A549 (cell line): ENCODE measurements around the gene HSD3B7. TPM values are rescaled to one million over a fixed set of nuclear protein-coding genes. Genes with fewer than 3 reads are reported as not detected.

Experiments
- ATAC-seq, 2 experiments: fragments of 200-7000 bp in 1 of 2; fragments of >200 bp in 1 of 2; cut with Nextera tagmentation in 1 of 2; cut with Tn5 transposase in 1 of 2; 3 replicates each; pipeline versions ENCODE4 v1.8.0 to v1.9.1; 2018 to 2020; ENCODE audit warnings: mild to moderate bottlenecking in 1 of 2, moderate library complexity in 1 of 2
- CTCF ChIA-PET: fragments of 300-600 bp; sonication (Branson Sonifier 250); formaldehyde crosslinking; extraction: SDS; loops from one replicate; lab custom pipeline; 2021; ENCODE audit warnings: antibody characterized with exemption, inconsistent platforms; lab: Yijun Ruan, JAX
- POLR2A ChIA-PET: fragments of 350-600 bp; formaldehyde crosslinking; extraction: SDS; loops from one replicate; lab custom pipeline; 2021; ENCODE audit warnings: antibody characterized with exemption, inconsistent platforms; lab: Yijun Ruan, JAX
- DNase-seq, 2 experiments: peaks; one replicate each; pipeline versions ENCODE4 v3.0.0 to v3.0.0-alpha.2; 2011 to 2016; ENCODE audit warnings: low read depth in 1 of 2, low spot score in 1 of 2
- FAIRE-seq: peaks from 2 replicates; lab custom pipeline; 2011; peaks lifted over from hg19 to GRCh38; lab: Jason Lieb, UNC
- H3K27ac ChIP-seq, 2 experiments: fragments of >200 bp; sonication (Bioruptor Twin); formaldehyde crosslinking; 3 replicates each; pipeline ENCODE4 v1.5.1; 2016 to 2017
- H3K4me1 ChIP-seq: fragments of >200 bp; sonication (Bioruptor Twin); formaldehyde crosslinking; 3 replicates; pipeline ENCODE4 v1.6.1; 2016
- H3K4me2 ChIP-seq: fragments of >200 bp; sonication (Bioruptor Twin); formaldehyde crosslinking; 3 replicates; pipeline ENCODE4 v1.6.1; 2016
- H3K4me3 ChIP-seq: fragments of >200 bp; sonication (Bioruptor Twin); formaldehyde crosslinking; 3 replicates; pipeline ENCODE4 v1.5.1; 2016
- H3K9me3 ChIP-seq: fragments of >200 bp; sonication (Bioruptor Twin); formaldehyde crosslinking; 3 replicates; pipeline ENCODE4 v1.6.1; 2016
- CBX2 ChIP-seq: fragments of 200-600 bp; sonication (generic); IDR thresholded peaks from 2 replicates; pipeline ENCODE4 v1.6.1; 2016; ENCODE audit warnings: low read depth, mild to moderate bottlenecking, borderline replicate concordance
- CBX8 ChIP-seq: fragments of 200-600 bp; sonication (generic); IDR thresholded peaks from 2 replicates; pipeline ENCODE4 v1.6.1; 2016
- CEBPB ChIP-seq, 2 experiments: fragments of >200 bp in 1 of 2; sonication (Bioruptor Twin) in 1 of 2; formaldehyde crosslinking in 1 of 2; IDR thresholded peaks; 2 replicates each; pipeline ENCODE4 v1.6.1; 2012 to 2016
- CHD4 ChIP-seq: fragments of 200-600 bp; sonication (generic); IDR thresholded peaks from 2 replicates; pipeline ENCODE4 v1.6.1; 2016; ENCODE audit warnings: antibody characterized with exemption, mild to moderate bottlenecking, borderline replicate concordance
- EHF ChIP-seq: fragments of 250-450 bp; sonication (Bioruptor Pico); IDR thresholded peaks from 2 replicates; pipeline ENCODE4 v1.5.0; 2020; ENCODE audit warnings: mild to moderate bottlenecking
- ELK1 ChIP-seq: fragments of 150-350 bp; IDR thresholded peaks from 2 replicates; pipeline ENCODE4 v1.6.1; 2014; ENCODE audit warnings: low read depth, mild to moderate bottlenecking, low read length
- ESRRA ChIP-seq: fragments of 150-350 bp; IDR thresholded peaks from 2 replicates; pipeline ENCODE4 v1.6.1; 2014; ENCODE audit warnings: mild to moderate bottlenecking, low read length, borderline replicate concordance
- FOSL2 ChIP-seq, 2 experiments: fragments of 450-650 bp in 1 of 2; fragments of >200 bp in 1 of 2; sonication (Bioruptor Twin) in 1 of 2; formaldehyde crosslinking; IDR thresholded peaks; 2 replicates each; pipeline versions ENCODE4 v1.5.0 to v1.6.1; 2016 to 2020; ENCODE audit warnings: mild to moderate bottlenecking in 1 of 2, moderate library complexity in 1 of 2
- HDAC2 ChIP-seq: fragments of 200-600 bp; sonication (generic); IDR thresholded peaks from 2 replicates; pipeline ENCODE4 v1.6.1; 2016
- HEYL ChIP-seq: fragments of 250-450 bp; sonication (Bioruptor Pico); IDR thresholded peaks from 2 replicates; pipeline ENCODE4 v1.8.0; 2021; ENCODE audit warnings: mild to moderate bottlenecking, moderate library complexity
- HOXA7 ChIP-seq: fragments of 250-450 bp; sonication (Bioruptor Pico); IDR thresholded peaks from 2 replicates; pipeline ENCODE4 v1.5.0; 2020; ENCODE audit warnings: mild to moderate bottlenecking, moderate library complexity
- JUN ChIP-seq, 2 experiments: fragments of >200 bp; sonication (Bioruptor Twin); formaldehyde crosslinking; IDR thresholded peaks; 2 replicates in 1 of 2; 3 replicates in 1 of 2; pipeline ENCODE4 v1.6.1; 2016 to 2017
- MAFK ChIP-seq: fragments of 450-650 bp; IDR thresholded peaks from 2 replicates; pipeline ENCODE4 v1.6.1; 2014; ENCODE audit not compliant: partially characterized antibody
- MAX ChIP-seq: IDR thresholded peaks from 2 replicates; pipeline ENCODE4 v1.6.1; 2012
- NFE2L2 ChIP-seq: fragments of 150-350 bp; conservative IDR thresholded peaks from 2 replicates; pipeline ENCODE4 v1.6.1; 2014; ENCODE audit warnings: low read length
- NPAS2 ChIP-seq: fragments of 250-450 bp; sonication (Bioruptor Pico); IDR thresholded peaks from 2 replicates; pipeline ENCODE4 v1.8.0; 2022; ENCODE audit warnings: mild to moderate bottlenecking, moderate library complexity, borderline replicate concordance
- PHF8 ChIP-seq: fragments of 200-600 bp; sonication (generic); IDR thresholded peaks from 2 replicates; pipeline ENCODE4 v1.6.1; 2016; ENCODE audit warnings: low read depth, mild to moderate bottlenecking, antibody characterized with exemption, moderate library complexity, borderline replicate concordance
- POLR2AphosphoS2 ChIP-seq: conservative IDR thresholded peaks from 2 replicates; pipeline ENCODE4 v1.6.1; 2012; ENCODE audit warnings: low read length, improper control_type of control experiment, inconsistent platforms
- RAD21 ChIP-seq, 2 experiments: fragments of >200 bp in 1 of 2; sonication (Bioruptor Twin) in 1 of 2; formaldehyde crosslinking in 1 of 2; IDR thresholded peaks in 1 of 2; conservative IDR thresholded peaks in 1 of 2; 2 replicates in 1 of 2; 3 replicates in 1 of 2; pipeline ENCODE4 v1.6.1; 2012 to 2018; ENCODE audit warnings: inconsistent platforms in 1 of 2
- TFCP2L1 ChIP-seq: fragments of 250-450 bp; sonication (Bioruptor Pico); IDR thresholded peaks from 2 replicates; pipeline ENCODE4 v1.5.0; 2021; ENCODE audit warnings: mild to moderate bottlenecking
- TP53 ChIP-seq: fragments of 250-450 bp; sonication (Bioruptor Pico); IDR thresholded peaks from 2 replicates; pipeline ENCODE4 v1.5.0; 2021; ENCODE audit warnings: mild to moderate bottlenecking, moderate library complexity
- ZC3H11A ChIP-seq: fragments of 450-650 bp; IDR thresholded peaks from 2 replicates; pipeline ENCODE4 v1.6.1; 2014; ENCODE audit warnings: antibody characterized with exemption, mild to moderate bottlenecking
- ZNF302 ChIP-seq: fragments of 250-450 bp; sonication (Bioruptor Pico); IDR thresholded peaks from 2 replicates; pipeline ENCODE4 v1.9.0; 2021; ENCODE audit warnings: inconsistent platforms, mild to moderate bottlenecking, moderate library complexity
- ZSCAN20 ChIP-seq: fragments of 250-450 bp; sonication (Bioruptor Pico); IDR thresholded peaks from 2 replicates; pipeline ENCODE4 v1.8.0; 2022; ENCODE audit warnings: mild to moderate bottlenecking, moderate library complexity
- WGBS: methylation state at CpG from one replicate; pipeline ENCODE4 v1.1.6; 2017; ENCODE audit errors: missing lambda C conversion rate; 5-methylcytosine and 5-hydroxymethylcytosine counted together
- polyA plus RNA-seq, 4 experiments: library from polyadenylated mRNA; depleted of rRNA in 3 of 4; stranded (reverse); fragments of >200 nt; fragmentation: RNase III in 1 of 4; extraction: RNeasy Plus Mini Kit Qiagen cat#74134 plus additional on column Dnase treatment in 1 of 4; gene quantifications; 2 replicates in 3 of 4; 3 replicates in 1 of 4; pipeline ENCODE4 v1.2.3, GENCODE V29; 2011 to 2017
- TF ChIP-seq, protein P1 (sequence below): fragments of >200 bp; sonication (Bioruptor Twin); formaldehyde crosslinking; IDR thresholded peaks from 3 replicates; pipeline ENCODE4 v1.6.1; 2016
- TF ChIP-seq, protein P2 (sequence below): fragments of 250-450 bp; sonication (Bioruptor Pico); IDR thresholded peaks from 2 replicates; pipeline ENCODE4 v1.5.0; 2021; ENCODE audit warnings: mild to moderate bottlenecking, moderate library complexity, borderline replicate concordance
- TF ChIP-seq, protein P3 (sequence below): fragments of >200 bp; sonication (Bioruptor Twin); formaldehyde crosslinking; IDR thresholded peaks from 2 replicates; pipeline ENCODE4 v1.6.1; 2016
- TF ChIP-seq, protein P4 (sequence below): fragments of 250-450 bp; sonication (Bioruptor Pico); IDR thresholded peaks from 2 replicates; pipeline ENCODE4 v1.5.0; 2020; ENCODE audit warnings: low read depth, mild to moderate bottlenecking, moderate library complexity
- TF ChIP-seq, protein P5 (sequence below): fragments of 450-650 bp; IDR thresholded peaks from 2 replicates; pipeline ENCODE4 v1.6.1; 2014; ENCODE audit warnings: antibody characterized with exemption

HSD3B7 gene
- polyA plus RNA-seq, 2 of the 4 experiments (the other 2 are of a cell fraction), result 10.5 to 19.7 TPM

- Histone ChIP-seq H3K9me3 (no peaks in the 10 kb centered on the region), H3K27ac (peak within 1 kb of the TSS; percentile 85 to 95), H3K4me2 (peak within 1 kb of the TSS; percentile 83), H3K4me1 (peaks cover 8% of the 10 kb centered on the region; the same call in 1 of the 3 replicates), H3K4me3 (peak within 1 kb of the TSS; percentile 72)
- FAIRE-seq (no peak), ATAC-seq (peak; percentile 89 to 90), DNase-seq (peak; percentile 91 to 97)
- 8% methylated on average over 37 of the region's 75 CpGs for WGBS
- POLR2A ChIA-PET, result interaction anchor here (1.5 to 1.9 kb wide), 4 partner anchors 34 to 109 kb away, joined by 3 to 19 read pairs (median 6); partner anchors contain the start of genes ZNF646 and ZNF668
- CTCF ChIA-PET, result interaction anchor here (3.1 to 6.5 kb wide), 2 partner anchors 47 to 48 kb away, joined by 18 to 49 read pairs; partner anchors contain the start of gene HSD3B7
- TF ChIP-seq HDAC2, result no peak
- peak; percentile 93 for TF ChIP-seq NPAS2 (CRISPR knock-in tag)
- no peak for TF ChIP-seq ZNF302 (CRISPR knock-in tag)
- TF ChIP-seq, protein P1, sequence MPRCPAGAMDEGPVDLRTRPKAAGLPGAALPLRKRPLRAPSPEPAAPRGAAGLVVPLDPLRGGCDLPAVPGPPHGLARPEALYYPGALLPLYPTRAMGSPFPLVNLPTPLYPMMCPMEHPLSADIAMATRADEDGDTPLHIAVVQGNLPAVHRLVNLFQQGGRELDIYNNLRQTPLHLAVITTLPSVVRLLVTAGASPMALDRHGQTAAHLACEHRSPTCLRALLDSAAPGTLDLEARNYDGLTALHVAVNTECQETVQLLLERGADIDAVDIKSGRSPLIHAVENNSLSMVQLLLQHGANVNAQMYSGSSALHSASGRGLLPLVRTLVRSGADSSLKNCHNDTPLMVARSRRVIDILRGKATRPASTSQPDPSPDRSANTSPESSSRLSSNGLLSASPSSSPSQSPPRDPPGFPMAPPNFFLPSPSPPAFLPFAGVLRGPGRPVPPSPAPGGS, result peak; percentile 28; the same call in 1 of the 3 replicates
- no peak for TF ChIP-seq CBX8
- TF ChIP-seq POLR2AphosphoS2, result no peak
- TF ChIP-seq RAD21 (conservative IDR thresholded peaks at IDR 0.05 in 1 of 2, IDR thresholded peaks at IDR 0.05 in 1 of 2), result no peak
- no peak for TF ChIP-seq CBX2
- no peak for TF ChIP-seq CHD4
- TF ChIP-seq ESRRA, result 0 out of 2 replicates have a peak, but pooled peaks have one; percentile 39
- TF ChIP-seq, protein P2, sequence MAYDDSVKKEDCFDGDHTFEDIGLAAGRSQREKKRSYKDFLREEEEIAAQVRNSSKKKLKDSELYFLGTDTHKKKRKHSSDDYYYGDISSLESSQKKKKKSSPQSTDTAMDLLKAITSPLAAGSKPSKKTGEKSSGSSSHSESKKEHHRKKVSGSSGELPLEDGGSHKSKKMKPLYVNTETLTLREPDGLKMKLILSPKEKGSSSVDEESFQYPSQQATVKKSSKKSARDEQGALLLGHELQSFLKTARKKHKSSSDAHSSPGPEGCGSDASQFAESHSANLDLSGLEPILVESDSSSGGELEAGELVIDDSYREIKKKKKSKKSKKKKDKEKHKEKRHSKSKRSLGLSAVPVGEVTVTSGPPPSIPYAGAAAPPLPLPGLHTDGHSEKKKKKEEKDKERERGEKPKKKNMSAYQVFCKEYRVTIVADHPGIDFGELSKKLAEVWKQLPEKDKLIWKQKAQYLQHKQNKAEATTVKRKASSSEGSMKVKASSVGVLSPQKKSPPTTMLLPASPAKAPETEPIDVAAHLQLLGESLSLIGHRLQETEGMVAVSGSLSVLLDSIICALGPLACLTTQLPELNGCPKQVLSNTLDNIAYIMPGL (CRISPR knock-in tag), result no peak
- 0 out of 4 replicates have a peak, but pooled peaks of 1 of the 2 experiments have one; percentile 6 for TF ChIP-seq CEBPB (IDR thresholded peaks at IDR 0.05)
- TF ChIP-seq, protein P3, sequence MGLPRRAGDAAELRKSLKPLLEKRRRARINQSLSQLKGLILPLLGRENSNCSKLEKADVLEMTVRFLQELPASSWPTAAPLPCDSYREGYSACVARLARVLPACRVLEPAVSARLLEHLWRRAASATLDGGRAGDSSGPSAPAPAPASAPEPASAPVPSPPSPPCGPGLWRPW, result no peak
- no peak; the same call in 1 of the 2 replicates for TF ChIP-seq HEYL (CRISPR knock-in tag)
- TF ChIP-seq MAX, result peak; percentile 95
- TF ChIP-seq, protein P4, sequence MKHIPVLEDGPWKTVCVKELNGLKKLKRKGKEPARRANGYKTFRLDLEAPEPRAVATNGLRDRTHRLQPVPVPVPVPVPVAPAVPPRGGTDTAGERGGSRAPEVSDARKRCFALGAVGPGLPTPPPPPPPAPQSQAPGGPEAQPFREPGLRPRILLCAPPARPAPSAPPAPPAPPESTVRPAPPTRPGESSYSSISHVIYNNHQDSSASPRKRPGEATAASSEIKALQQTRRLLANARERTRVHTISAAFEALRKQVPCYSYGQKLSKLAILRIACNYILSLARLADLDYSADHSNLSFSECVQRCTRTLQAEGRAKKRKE (CRISPR knock-in tag), result no peak
- no peak for TF ChIP-seq FOSL2 (IDR thresholded peaks at IDR 0.05)
- TF ChIP-seq FOSL2 (CRISPR knock-in tag; IDR thresholded peaks at IDR 0.05), result peak; percentile 36; the same call in 1 of the 2 replicates
- TF ChIP-seq MAFK, result no peak
- TF ChIP-seq, protein P5, sequence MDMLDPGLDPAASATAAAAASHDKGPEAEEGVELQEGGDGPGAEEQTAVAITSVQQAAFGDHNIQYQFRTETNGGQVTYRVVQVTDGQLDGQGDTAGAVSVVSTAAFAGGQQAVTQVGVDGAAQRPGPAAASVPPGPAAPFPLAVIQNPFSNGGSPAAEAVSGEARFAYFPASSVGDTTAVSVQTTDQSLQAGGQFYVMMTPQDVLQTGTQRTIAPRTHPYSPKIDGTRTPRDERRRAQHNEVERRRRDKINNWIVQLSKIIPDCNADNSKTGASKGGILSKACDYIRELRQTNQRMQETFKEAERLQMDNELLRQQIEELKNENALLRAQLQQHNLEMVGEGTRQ, result peak; percentile 99
- TF ChIP-seq ZSCAN20 (CRISPR knock-in tag), result no peak
- TF ChIP-seq NFE2L2, result no peak
- no peak for TF ChIP-seq ZC3H11A
- TF ChIP-seq ELK1, result no peak
- peak; percentile 78; the same call in 1 of the 2 replicates for TF ChIP-seq EHF (CRISPR knock-in tag)
- TF ChIP-seq TP53, result peak; percentile 55; the same call in 1 of the 2 replicates
- peak in 1 of 2 experiments; percentile 60; a peak in 3 of 5 replicates for TF ChIP-seq JUN (IDR thresholded peaks at IDR 0.05)
- peak; percentile 71 for TF ChIP-seq PHF8
- TF ChIP-seq HOXA7 (CRISPR knock-in tag), result no peak
- TF ChIP-seq TFCP2L1 (CRISPR knock-in tag), result no peak
Observed at GRCh38 chr16:31032736-31033708, 48.0 kb downstream of the HSD3B7 start, which contains the start of gene STX4. Gene STX4, plus strand, starts transcription at chr16:31033558. Its CDS starts 248 bp downstream, at chr16:31033806.
